HL-60 (cell line): Measurements from ENCODE around the gene PPM1H.
A peak's percentile ranks its signal among the peaks of the same experiment; 100 is the strongest.

Source experiments
- DNase-seq, 2 experiments: peaks; one replicate each; pipeline ENCODE4 v3.0.0-alpha.2; 2010 to 2020; ENCODE audit warnings: low read depth in 1 of 2, low spot score in 1 of 2
- H3K27ac ChIP-seq: fragments of 250-450 bp; sonication (Bioruptor Pico); replicated peaks from 2 replicates; pipeline ENCODE4 v1.5.1; 2020; ENCODE audit warnings: mild to moderate bottlenecking, moderate library complexity
- H3K27me3 ChIP-seq: fragments of 250-450 bp; sonication (Bioruptor Pico); 2 replicates; pipeline ENCODE4 v1.5.1; 2021; ENCODE audit warnings: mild to moderate bottlenecking, moderate library complexity; ENCODE audit not compliant: insufficient read depth, poor library complexity, severe bottlenecking
- H3K4me3 ChIP-seq: replicated peaks from 2 replicates; pipeline ENCODE4 v1.5.1; 2011; ENCODE audit warnings: mild to moderate bottlenecking, control low read depth, low read length; ENCODE audit not compliant: insufficient read depth
- GABPA ChIP-seq: IDR thresholded peaks from 2 replicates; pipeline ENCODE4 v1.6.1; 2012; ENCODE audit warnings: low read depth
- POLR2AphosphoS5 ChIP-seq: IDR thresholded peaks from 2 replicates; pipeline ENCODE4 v1.6.1; 2012; ENCODE audit warnings: low read depth
- SPI1 ChIP-seq: IDR thresholded peaks from 2 replicates; pipeline ENCODE4 v1.6.1; 2012; ENCODE audit warnings: low read depth, mild to moderate bottlenecking, borderline replicate concordance
- TF ChIP-seq, protein P1 (sequence below): IDR thresholded peaks from one replicate; pipeline ENCODE4 v1.5.1; 2011; ENCODE audit warnings: low read length, control low read depth, inconsistent platforms; ENCODE audit not compliant: insufficient read depth
- TF ChIP-seq, protein P2 (sequence below): IDR thresholded peaks from 2 replicates; pipeline ENCODE4 v1.6.1; 2012; ENCODE audit warnings: low read depth; ENCODE audit not compliant: insufficient replicate concordance

The PPM1H gene

DNA sequence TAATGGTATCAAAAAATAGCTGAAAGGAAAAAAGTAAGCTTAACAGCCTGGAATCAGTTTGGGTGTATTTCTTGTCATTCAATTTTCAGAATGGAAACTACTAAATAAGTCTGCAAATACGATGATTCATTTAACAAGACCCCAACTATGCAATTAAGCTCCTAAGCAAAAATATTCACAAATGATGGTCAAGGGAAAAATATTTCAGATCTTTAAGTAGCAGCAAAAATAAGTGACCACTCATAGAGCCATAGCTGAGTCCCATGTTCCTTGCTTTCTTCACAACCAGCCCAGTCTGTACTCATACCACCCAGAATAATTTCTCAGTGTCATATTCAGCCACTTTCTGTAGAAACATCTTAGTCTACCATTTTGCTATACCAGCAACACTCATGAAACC, 185.4 kb downstream of the PPM1H start:
- TF ChIP-seq SPI1 (no peak), GABPA (no peak), POLR2AphosphoS5 (no peak)
- TF ChIP-seq, protein P1, sequence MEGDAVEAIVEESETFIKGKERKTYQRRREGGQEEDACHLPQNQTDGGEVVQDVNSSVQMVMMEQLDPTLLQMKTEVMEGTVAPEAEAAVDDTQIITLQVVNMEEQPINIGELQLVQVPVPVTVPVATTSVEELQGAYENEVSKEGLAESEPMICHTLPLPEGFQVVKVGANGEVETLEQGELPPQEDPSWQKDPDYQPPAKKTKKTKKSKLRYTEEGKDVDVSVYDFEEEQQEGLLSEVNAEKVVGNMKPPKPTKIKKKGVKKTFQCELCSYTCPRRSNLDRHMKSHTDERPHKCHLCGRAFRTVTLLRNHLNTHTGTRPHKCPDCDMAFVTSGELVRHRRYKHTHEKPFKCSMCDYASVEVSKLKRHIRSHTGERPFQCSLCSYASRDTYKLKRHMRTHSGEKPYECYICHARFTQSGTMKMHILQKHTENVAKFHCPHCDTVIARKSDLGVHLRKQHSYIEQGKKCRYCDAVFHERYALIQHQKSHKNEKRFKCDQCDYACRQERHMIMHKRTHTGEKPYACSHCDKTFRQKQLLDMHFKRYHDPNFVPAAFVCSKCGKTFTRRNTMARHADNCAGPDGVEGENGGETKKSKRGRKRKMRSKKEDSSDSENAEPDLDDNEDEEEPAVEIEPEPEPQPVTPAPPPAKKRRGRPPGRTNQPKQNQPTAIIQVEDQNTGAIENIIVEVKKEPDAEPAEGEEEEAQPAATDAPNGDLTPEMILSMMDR, result no peak
- TF ChIP-seq, protein P2, sequence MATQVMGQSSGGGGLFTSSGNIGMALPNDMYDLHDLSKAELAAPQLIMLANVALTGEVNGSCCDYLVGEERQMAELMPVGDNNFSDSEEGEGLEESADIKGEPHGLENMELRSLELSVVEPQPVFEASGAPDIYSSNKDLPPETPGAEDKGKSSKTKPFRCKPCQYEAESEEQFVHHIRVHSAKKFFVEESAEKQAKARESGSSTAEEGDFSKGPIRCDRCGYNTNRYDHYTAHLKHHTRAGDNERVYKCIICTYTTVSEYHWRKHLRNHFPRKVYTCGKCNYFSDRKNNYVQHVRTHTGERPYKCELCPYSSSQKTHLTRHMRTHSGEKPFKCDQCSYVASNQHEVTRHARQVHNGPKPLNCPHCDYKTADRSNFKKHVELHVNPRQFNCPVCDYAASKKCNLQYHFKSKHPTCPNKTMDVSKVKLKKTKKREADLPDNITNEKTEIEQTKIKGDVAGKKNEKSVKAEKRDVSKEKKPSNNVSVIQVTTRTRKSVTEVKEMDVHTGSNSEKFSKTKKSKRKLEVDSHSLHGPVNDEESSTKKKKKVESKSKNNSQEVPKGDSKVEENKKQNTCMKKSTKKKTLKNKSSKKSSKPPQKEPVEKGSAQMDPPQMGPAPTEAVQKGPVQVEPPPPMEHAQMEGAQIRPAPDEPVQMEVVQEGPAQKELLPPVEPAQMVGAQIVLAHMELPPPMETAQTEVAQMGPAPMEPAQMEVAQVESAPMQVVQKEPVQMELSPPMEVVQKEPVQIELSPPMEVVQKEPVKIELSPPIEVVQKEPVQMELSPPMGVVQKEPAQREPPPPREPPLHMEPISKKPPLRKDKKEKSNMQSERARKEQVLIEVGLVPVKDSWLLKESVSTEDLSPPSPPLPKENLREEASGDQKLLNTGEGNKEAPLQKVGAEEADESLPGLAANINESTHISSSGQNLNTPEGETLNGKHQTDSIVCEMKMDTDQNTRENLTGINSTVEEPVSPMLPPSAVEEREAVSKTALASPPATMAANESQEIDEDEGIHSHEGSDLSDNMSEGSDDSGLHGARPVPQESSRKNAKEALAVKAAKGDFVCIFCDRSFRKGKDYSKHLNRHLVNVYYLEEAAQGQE, result no peak
- Histone ChIP-seq H3K4me3 (no peak overlapping the region), H3K27ac (no peak overlapping the region), H3K27me3 (no peaks in the 10 kb centered on the region)
- DNase-seq, result no peak

DNA sequence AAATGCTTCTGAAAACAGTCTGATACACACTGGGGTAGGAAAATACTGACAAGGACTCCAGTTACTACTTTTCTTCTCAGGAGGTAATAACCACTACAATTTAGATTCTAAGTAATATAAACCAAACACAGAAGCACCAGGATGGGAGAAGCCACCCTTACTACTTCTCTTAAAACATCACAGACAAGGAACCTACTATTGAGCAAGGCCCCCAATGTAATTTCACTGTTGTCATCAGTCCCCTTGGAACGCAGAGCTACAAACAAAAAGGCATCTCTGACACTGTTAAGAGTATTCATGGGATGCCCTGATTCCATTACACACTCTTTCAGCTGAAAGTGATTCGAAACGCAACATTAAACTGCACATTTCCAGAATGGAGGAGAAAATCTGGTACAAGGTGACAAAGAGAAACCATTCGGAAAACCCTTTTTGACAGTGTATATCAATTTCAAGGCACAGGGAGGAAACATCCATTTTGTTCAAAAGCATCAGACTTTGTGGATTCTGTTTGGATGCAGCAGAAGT, 185.9 kb downstream of the PPM1H start:
- DNase-seq, result peak in 1 of 2 experiments; percentile 21
- Histone ChIP-seq H3K27ac (no peak overlapping the region), H3K4me3 (no peak overlapping the region), H3K27me3 (no peaks in the 10 kb centered on the region)
- TF ChIP-seq, protein P1, result no peak
- no peak for TF ChIP-seq SPI1
- TF ChIP-seq, protein P2, result no peak
- no peak for TF ChIP-seq POLR2AphosphoS5
- TF ChIP-seq GABPA, result no peak

DNA sequence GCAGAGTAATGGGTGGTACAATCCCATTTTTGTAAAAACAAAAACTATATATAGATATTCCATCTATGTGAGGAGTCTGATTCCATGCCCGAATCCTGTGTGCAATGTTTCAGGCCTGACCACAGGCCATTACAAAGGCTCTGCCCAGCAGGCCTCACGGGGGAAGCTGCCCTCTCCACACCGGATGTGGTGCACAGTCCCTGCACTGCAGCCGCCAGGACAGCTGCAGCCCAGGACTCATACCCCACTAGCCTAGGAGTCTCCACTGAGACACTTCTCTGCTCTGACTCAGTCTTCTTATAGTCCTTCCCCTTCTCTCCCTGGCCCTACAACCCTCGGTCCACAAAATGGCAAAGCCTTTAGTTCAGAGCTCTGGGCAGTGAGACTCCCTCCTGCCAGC, 190.4 kb downstream of the PPM1H start:
- Histone ChIP-seq H3K27me3 (no peaks in the 10 kb centered on the region), H3K27ac (peak overlapping the region; percentile 50), H3K4me3 (no peak overlapping the region)
- peak; percentile 63 to 75 for DNase-seq
- TF ChIP-seq, protein P2, result no peak
- TF ChIP-seq POLR2AphosphoS5, result peak; percentile 67
